ENCODE measurements around the gene KCNJ6. TPM values are rescaled to one million over a fixed set of nuclear protein-coding genes. Genes with fewer than 3 reads are reported as not detected.
"Not testable (repeated sequence)": the region's sequence is repeated elsewhere in the genome, so short reads cannot be mapped to it uniquely, and the experiment has no call there.

The KCNJ6 gene
- total RNA-seq, 2 donors from 2014 or later = not detected

GRCh38 chr21:37655611-37656300 lies 260.5 kb downstream of the KCNJ6 start:
- H3K27me3 Mint-ChIP-seq = peaks cover 50% of the 10 kb centered on the region
- DNase-seq (no peak), ATAC-seq (no peak)
- no peaks in the 10 kb centered on the region for H3K36me3 Mint-ChIP-seq (ENCODE audit: low read depth)
- H3K4me1 Mint-ChIP-seq = peaks cover 6% of the 10 kb centered on the region
- no peak overlapping the region for H3K27ac Mint-ChIP-seq
- no peaks in the 10 kb centered on the region for H3K9me3 ChIP-seq (ENCODE audit: control insufficient read depth, low read length, poor library complexity, severe bottlenecking)
- no peak overlapping the region for H3K4me3 Mint-ChIP-seq

- Mint-ChIP-seq H3K4me1 (peaks cover 4% of the 10 kb centered on the region), H3K4me3 (no peak overlapping the region), H3K27ac (no peak overlapping the region), H3K27me3 (peaks cover 40% of the 10 kb centered on the region), H3K36me3 (ENCODE audit: low read depth) (no peaks in the 10 kb centered on the region)
- H3K9me3 ChIP-seq (ENCODE audit: control insufficient read depth, low read length, poor library complexity, severe bottlenecking) = no peaks in the 10 kb centered on the region
- ATAC-seq (no peak), DNase-seq (no peak)
Measured at GRCh38 chr21:37654596-37654995, 261.7 kb downstream of the KCNJ6 start.

- no peak for ATAC-seq
- DNase-seq = no peak
- Mint-ChIP-seq H3K27me3 (peaks cover 32% of the 10 kb centered on the region), H3K27ac (no peak overlapping the region), H3K4me1 (no peaks in the 10 kb centered on the region), H3K36me3 (ENCODE audit: low read depth) (no peaks in the 10 kb centered on the region), H3K4me3 (no peak overlapping the region)
- H3K9me3 ChIP-seq (ENCODE audit: control insufficient read depth, low read length, poor library complexity, severe bottlenecking) = no peaks in the 10 kb centered on the region
Measured at GRCh38 chr21:37653201-37653600, 263.1 kb downstream of the KCNJ6 start.

GRCh38 chr21:37647781-37648180 lies 268.5 kb downstream of the KCNJ6 start:
- H3K4me1 Mint-ChIP-seq = no peaks in the 10 kb centered on the region
- no peak overlapping the region for H3K27ac Mint-ChIP-seq
- H3K36me3 Mint-ChIP-seq (ENCODE audit: low read depth) = no peaks in the 10 kb centered on the region
- no peaks in the 10 kb centered on the region for H3K9me3 ChIP-seq (ENCODE audit: control insufficient read depth, low read length, poor library complexity, severe bottlenecking)
- peaks cover 36% of the 10 kb centered on the region for H3K27me3 Mint-ChIP-seq
- H3K4me3 Mint-ChIP-seq = no peak overlapping the region
- DNase-seq = no peak
- ATAC-seq = no peak

GRCh38 chr21:37646761-37647160 lies 269.5 kb downstream of the KCNJ6 start:
- H3K4me1 Mint-ChIP-seq; H3K36me3 Mint-ChIP-seq (ENCODE audit: low read depth); ATAC-seq; DNase-seq; H3K4me3 Mint-ChIP-seq; H3K9me3 ChIP-seq (ENCODE audit: control insufficient read depth, low read length, poor library complexity, severe bottlenecking); H3K27ac Mint-ChIP-seq: not testable (repeated sequence)
- peaks cover 47% of the 10 kb centered on the region for H3K27me3 Mint-ChIP-seq

- Mint-ChIP-seq H3K4me1 (peaks cover 10% of the 10 kb centered on the region), H3K27me3 (peaks cover 56% of the 10 kb centered on the region), H3K4me3 (no peak overlapping the region), H3K36me3 (ENCODE audit: low read depth) (peaks cover 8% of the 10 kb centered on the region), H3K27ac (no peak overlapping the region)
- ATAC-seq = no peak
- DNase-seq = no peak
- H3K9me3 ChIP-seq (ENCODE audit: control insufficient read depth, low read length, poor library complexity, severe bottlenecking) = no peaks in the 10 kb centered on the region
Measured at GRCh38 chr21:37645848-37646247, 270.4 kb downstream of the KCNJ6 start.

- no peak for DNase-seq
- Mint-ChIP-seq H3K4me3 (no peak overlapping the region), H3K4me1 (peaks cover 10% of the 10 kb centered on the region), H3K27me3 (peaks cover 61% of the 10 kb centered on the region), H3K27ac (no peak overlapping the region), H3K36me3 (ENCODE audit: low read depth) (peaks cover 8% of the 10 kb centered on the region)
- H3K9me3 ChIP-seq (ENCODE audit: control insufficient read depth, low read length, poor library complexity, severe bottlenecking) = no peaks in the 10 kb centered on the region
- no peak for ATAC-seq
Measured at GRCh38 chr21:37644636-37645035, 271.6 kb downstream of the KCNJ6 start.

- not testable (repeated sequence) for H3K27ac Mint-ChIP-seq; H3K4me1 Mint-ChIP-seq; H3K9me3 ChIP-seq (ENCODE audit: control insufficient read depth, low read length, poor library complexity, severe bottlenecking); H3K36me3 Mint-ChIP-seq (ENCODE audit: low read depth); ATAC-seq; H3K4me3 Mint-ChIP-seq; DNase-seq
- peaks cover 69% of the 10 kb centered on the region for H3K27me3 Mint-ChIP-seq
Measured at GRCh38 chr21:37643862-37644261, 272.4 kb downstream of the KCNJ6 start.

- no peak for DNase-seq
Measured at GRCh38 chr21:37642493-37642892, 273.8 kb downstream of the KCNJ6 start.

GRCh38 chr21:37639756-37640155 lies 276.5 kb downstream of the KCNJ6 start:
- Mint-ChIP-seq H3K4me3 (no peak overlapping the region), H3K4me1 (peaks cover 10% of the 10 kb centered on the region), H3K27me3 (peaks cover 68% of the 10 kb centered on the region), H3K36me3 (ENCODE audit: low read depth) (peaks cover 8% of the 10 kb centered on the region), H3K27ac (no peak overlapping the region)
- H3K9me3 ChIP-seq (ENCODE audit: control insufficient read depth, low read length, poor library complexity, severe bottlenecking) = no peaks in the 10 kb centered on the region
- ATAC-seq = no peak
- DNase-seq = no peak

More at GRCh38 chr21:37642493-37642892, 273.8 kb downstream of the KCNJ6 start:
- Mint-ChIP-seq H3K27ac (no peak overlapping the region), H3K27me3 (peaks cover 66% of the 10 kb centered on the region), H3K4me3 (no peak overlapping the region), H3K36me3 (ENCODE audit: low read depth) (peaks cover 8% of the 10 kb centered on the region), H3K4me1 (peaks cover 10% of the 10 kb centered on the region)
- no peaks in the 10 kb centered on the region for H3K9me3 ChIP-seq (ENCODE audit: control insufficient read depth, low read length, poor library complexity, severe bottlenecking)
- ATAC-seq = peak; percentile 57

- H3K4me3 Mint-ChIP-seq = no peak overlapping the region
- peaks cover 44% of the 10 kb centered on the region for H3K27me3 Mint-ChIP-seq
- no peak for ATAC-seq
- peaks cover under 1% of the 10 kb centered on the region for H3K4me1 Mint-ChIP-seq
- H3K36me3 Mint-ChIP-seq (ENCODE audit: low read depth) = peaks cover 3% of the 10 kb centered on the region
- H3K27ac Mint-ChIP-seq = no peak overlapping the region
- no peak for DNase-seq
- H3K9me3 ChIP-seq (ENCODE audit: control insufficient read depth, low read length, poor library complexity, severe bottlenecking) = no peaks in the 10 kb centered on the region
Measured at GRCh38 chr21:37636152-37636860, 280.0 kb downstream of the KCNJ6 start.

- H3K9me3 ChIP-seq (ENCODE audit: control insufficient read depth, low read length, poor library complexity, severe bottlenecking) = no peaks in the 10 kb centered on the region
- Mint-ChIP-seq H3K36me3 (ENCODE audit: low read depth) (peaks cover 2% of the 10 kb centered on the region), H3K4me3 (no peak overlapping the region), H3K27ac (no peak overlapping the region), H3K27me3 (peaks cover 36% of the 10 kb centered on the region), H3K4me1 (no peaks in the 10 kb centered on the region)
- no peak for DNase-seq
- ATAC-seq = peak; percentile 42
Measured at GRCh38 chr21:37631319-37632117, 284.7 kb downstream of the KCNJ6 start.

- Mint-ChIP-seq H3K4me1 (no peaks in the 10 kb centered on the region), H3K27ac (no peak overlapping the region), H3K27me3 (peaks cover 30% of the 10 kb centered on the region), H3K4me3 (no peak overlapping the region), H3K36me3 (ENCODE audit: low read depth) (peaks cover 2% of the 10 kb centered on the region)
- DNase-seq = no peak
- ATAC-seq = no peak
- H3K9me3 ChIP-seq (ENCODE audit: control insufficient read depth, low read length, poor library complexity, severe bottlenecking) = no peaks in the 10 kb centered on the region
Measured at GRCh38 chr21:37630872-37631271, 285.4 kb downstream of the KCNJ6 start.

Data from T-helper 17 cell (primary cell).